ENCODE measurements around the gene KDELR1. TPM values are rescaled to one million over a fixed set of nuclear protein-coding genes. Genes with fewer than 3 reads are reported as not detected.

The KDELR1 gene
- total and polyA plus RNA-seq, 9 of the 15 experiments (the other 6 are each of a cell fraction or from before 2014, with no cell fraction given), result 6.1 to 165 (median 58.5) TPM

GRCh38 chr19:48391100-48392005 lies at the start of gene KDELR1 (continued):
- TF ChIP-seq CTCF (IDR thresholded peaks at IDR 0.05 in 2 of 3, conservative IDR thresholded peaks at IDR 0.05 in 1 of 3; ENCODE audit: insufficient read depth in 2 of 3, low read depth in 1 of 3, low read length in 3 of 3) (peak; percentile 95 to 97 (median 96)), THAP7 (CRISPR knock-in tag; IDR thresholded peaks at IDR 0.05) (no peak), SMAD1 (IDR thresholded peaks at IDR 0.05; ENCODE audit: low read depth, low read length, partially characterized antibody) (peak; percentile 57), MYBL2 (IDR thresholded peaks at IDR 0.05; ENCODE audit: low read depth) (no peak), MYBL2 (CRISPR knock-in tag; IDR thresholded peaks at IDR 0.05; ENCODE audit: borderline replicate concordance) (no peak), GTF3C2 (IDR thresholded peaks at IDR 0.05; ENCODE audit: borderline replicate concordance, extremely low read depth, insufficient read length) (no peak), SFPQ (IDR thresholded peaks at IDR 0.05; ENCODE audit: low read depth, low read length) (no peak), SRF (CRISPR knock-in tag; IDR thresholded peaks at IDR 0.05) (0 out of 4 replicates have a peak, but pooled peaks of 1 of the 2 experiments have one; percentile 32), ATF4 (CRISPR knock-in tag; IDR thresholded peaks at IDR 0.05) (no peak), SIRT6 (IDR thresholded peaks at IDR 0.05; ENCODE audit: low read depth, low read length) (no peak), HMBOX1 (IDR thresholded peaks at IDR 0.05) (no peak), ZFP1 (CRISPR knock-in tag; IDR thresholded peaks at IDR 0.05) (no peak), IFI16 (CRISPR knock-in tag; IDR thresholded peaks at IDR 0.05) (no peak), POLR2AphosphoS5 (IDR thresholded peaks at IDR 0.05; ENCODE audit: control insufficient read depth, insufficient read depth, low read depth, low read length) (peak; percentile 52; the same call in 1 of the 2 replicates), EGR1 (conservative IDR thresholded peaks at IDR 0.05) (0 out of 2 replicates have a peak, but pooled peaks have one; percentile 25), RFX1 (IDR thresholded peaks at IDR 0.05) (no peak)

Data from K562 (cell line).